ENCODE results near the gene FAM13A.

DNA sequence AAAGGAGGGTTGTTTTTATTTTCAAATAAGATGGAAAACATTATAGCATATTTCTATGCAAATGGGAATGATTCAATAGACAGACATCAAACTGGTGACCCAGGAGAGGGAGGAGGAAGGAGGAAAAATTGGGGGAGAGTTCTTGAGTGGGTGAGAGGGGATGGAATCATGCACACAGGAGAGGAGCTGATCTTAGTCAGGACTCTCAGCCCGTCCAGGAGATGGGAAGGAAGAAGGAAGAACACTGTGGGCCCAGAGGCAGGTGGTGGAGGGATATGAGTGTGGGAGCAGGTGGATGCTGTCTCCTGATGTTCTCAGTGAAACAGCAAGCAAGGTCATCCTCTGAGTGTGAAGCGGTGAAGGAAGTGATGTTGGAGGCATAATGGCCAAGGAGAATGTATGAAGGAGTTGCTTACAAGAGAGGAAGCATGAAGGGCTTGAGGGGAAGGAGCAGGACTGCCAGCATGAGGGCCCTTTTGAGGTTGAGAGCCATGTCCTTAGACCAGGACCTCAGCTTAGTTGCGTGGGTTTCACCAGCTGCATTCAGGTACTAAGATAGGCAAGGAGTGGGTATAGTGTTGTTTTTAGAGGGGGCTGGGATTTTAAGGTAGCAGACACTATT is 197.7 kb downstream of the FAM13A start:
- TF ChIP-seq, protein P1, sequence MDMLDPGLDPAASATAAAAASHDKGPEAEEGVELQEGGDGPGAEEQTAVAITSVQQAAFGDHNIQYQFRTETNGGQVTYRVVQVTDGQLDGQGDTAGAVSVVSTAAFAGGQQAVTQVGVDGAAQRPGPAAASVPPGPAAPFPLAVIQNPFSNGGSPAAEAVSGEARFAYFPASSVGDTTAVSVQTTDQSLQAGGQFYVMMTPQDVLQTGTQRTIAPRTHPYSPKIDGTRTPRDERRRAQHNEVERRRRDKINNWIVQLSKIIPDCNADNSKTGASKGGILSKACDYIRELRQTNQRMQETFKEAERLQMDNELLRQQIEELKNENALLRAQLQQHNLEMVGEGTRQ (IDR thresholded peaks at IDR 0.05; ENCODE audit: borderline replicate concordance, low read depth, low read length), result no peak
- TF ChIP-seq, protein P2, sequence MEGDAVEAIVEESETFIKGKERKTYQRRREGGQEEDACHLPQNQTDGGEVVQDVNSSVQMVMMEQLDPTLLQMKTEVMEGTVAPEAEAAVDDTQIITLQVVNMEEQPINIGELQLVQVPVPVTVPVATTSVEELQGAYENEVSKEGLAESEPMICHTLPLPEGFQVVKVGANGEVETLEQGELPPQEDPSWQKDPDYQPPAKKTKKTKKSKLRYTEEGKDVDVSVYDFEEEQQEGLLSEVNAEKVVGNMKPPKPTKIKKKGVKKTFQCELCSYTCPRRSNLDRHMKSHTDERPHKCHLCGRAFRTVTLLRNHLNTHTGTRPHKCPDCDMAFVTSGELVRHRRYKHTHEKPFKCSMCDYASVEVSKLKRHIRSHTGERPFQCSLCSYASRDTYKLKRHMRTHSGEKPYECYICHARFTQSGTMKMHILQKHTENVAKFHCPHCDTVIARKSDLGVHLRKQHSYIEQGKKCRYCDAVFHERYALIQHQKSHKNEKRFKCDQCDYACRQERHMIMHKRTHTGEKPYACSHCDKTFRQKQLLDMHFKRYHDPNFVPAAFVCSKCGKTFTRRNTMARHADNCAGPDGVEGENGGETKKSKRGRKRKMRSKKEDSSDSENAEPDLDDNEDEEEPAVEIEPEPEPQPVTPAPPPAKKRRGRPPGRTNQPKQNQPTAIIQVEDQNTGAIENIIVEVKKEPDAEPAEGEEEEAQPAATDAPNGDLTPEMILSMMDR (IDR thresholded peaks at IDR 0.05 in 2 of 3, conservative IDR thresholded peaks at IDR 0.05 in 1 of 3; ENCODE audit: control insufficient read depth in 2 of 3, extremely low read depth in 1 of 3, insufficient read depth in 1 of 3, low read depth in 3 of 3, low read length in 3 of 3), result no peak
- no peak for TF ChIP-seq NFIC (IDR thresholded peaks at IDR 0.05; ENCODE audit: low read depth, low read length)
- no peak for TF ChIP-seq POLR2AphosphoS2 (IDR thresholded peaks at IDR 0.05; ENCODE audit: low read depth, low read length)
- no peak for TF ChIP-seq JUND (IDR thresholded peaks at IDR 0.05; ENCODE audit: low read depth, low read length)
- no peak for TF ChIP-seq NFYB (IDR thresholded peaks at IDR 0.05; ENCODE audit: insufficient read depth, low read depth, low read length)

Measured in GM12878 (cell line).